ENCODE results near the gene THBS3.
"Not testable (repeated sequence)": the region's sequence is repeated elsewhere in the genome, so short reads cannot be mapped to it uniquely, and the experiment has no call there.

Gene THBS3

GRCh38 chr1:155207806-155208540 is at the start of gene THBS3:
Gene THBS3 (minus strand): TSS chr1:155207897. CDS start chr1:155207876, 21 bp downstream.
- DNase-seq: no peak

- no peak for DNase-seq
These were observed 48.6 kb upstream of the THBS3 start for GRCh38 chr1:155256058-155256852.

- DNase-seq: peak; percentile 85
These were observed 47.7 kb upstream of the THBS3 start, which contains the start of gene ENTREP3 for GRCh38 chr1:155255243-155256007. Gene ENTREP3 (minus strand): TSS chr1:155255483. CDS start chr1:155254877, 606 bp downstream.

- no peak for DNase-seq
These were observed 47.1 kb upstream of the THBS3 start for GRCh38 chr1:155254714-155255242.

- DNase-seq: no peak
These were observed 46.6 kb upstream of the THBS3 start for GRCh38 chr1:155254228-155254713.

- no peak for DNase-seq
These were observed 46.1 kb upstream of the THBS3 start for GRCh38 chr1:155253797-155254196.

- DNase-seq: no peak
These were observed 45.5 kb upstream of the THBS3 start for GRCh38 chr1:155253208-155253607.

GRCh38 chr1:155251566-155251965 is 43.9 kb upstream of the THBS3 start:
- DNase-seq: no peak

GRCh38 chr1:155250633-155251449 is 43.1 kb upstream of the THBS3 start:
- DNase-seq: peak; percentile 97

GRCh38 chr1:155250246-155250632 is 42.5 kb upstream of the THBS3 start:
- no peak for DNase-seq

- no peak for DNase-seq
These were observed 40.2 kb upstream of the THBS3 start for GRCh38 chr1:155247667-155248553.

GRCh38 chr1:155246796-155247195 is 39.1 kb upstream of the THBS3 start:
- not testable (repeated sequence) for DNase-seq

- DNase-seq: no peak
These were observed 37.4 kb upstream of the THBS3 start for GRCh38 chr1:155245163-155245524.

GRCh38 chr1:155244368-155245162 is 36.9 kb upstream of the THBS3 start:
- peak; percentile 100 for DNase-seq

- DNase-seq: no peak
These were observed 35.2 kb upstream of the THBS3 start for GRCh38 chr1:155242805-155243358.

GRCh38 chr1:155241841-155242264 is 34.2 kb upstream of the THBS3 start:
- DNase-seq: peak; percentile 41

- peak; percentile 85 for DNase-seq
These were observed 33.5 kb upstream of the THBS3 start for GRCh38 chr1:155241069-155241679.

GRCh38 chr1:155236451-155236850 is 28.8 kb upstream of the THBS3 start:
- no peak for DNase-seq

GRCh38 chr1:155235375-155235774 is 27.7 kb upstream of the THBS3 start:
- not testable (repeated sequence) for DNase-seq
